Astrocyte (in vitro differentiated cells and primary cell): ENCODE data around the gene SCAMP5. TPM values are rescaled to one million over a fixed set of nuclear protein-coding genes. Genes with fewer than 3 reads are reported as not detected.

ENCODE experiments used
- DNase-seq: peaks from one replicate; pipeline ENCODE4 v3.0.0-alpha.2; 2010; ENCODE audit warnings: low read depth
- FAIRE-seq: peaks from 2 replicates; lab custom pipeline; 2011; peaks lifted over from hg19 to GRCh38; lab: Jason Lieb, UNC
- H2AFZ ChIP-seq: 2 replicates; pipeline ENCODE4 v1.6.0; 2012; ENCODE audit warnings: low read depth, low read length, inconsistent platforms
- H3K27ac ChIP-seq: 2 replicates; pipeline ENCODE4 v1.5.1; 2011; ENCODE audit warnings: low read depth, low read length, inconsistent platforms
- H3K27me3 ChIP-seq: 2 replicates; pipeline ENCODE4 v1.6.0; 2011; ENCODE audit warnings: low read length, inconsistent platforms; ENCODE audit not compliant: insufficient read depth
- H3K36me3 ChIP-seq: 2 replicates; pipeline ENCODE4 v1.5.1; 2011; ENCODE audit warnings: low read length, inconsistent platforms; ENCODE audit not compliant: insufficient read depth
- H3K4me1 ChIP-seq: 2 replicates; pipeline ENCODE4 v1.5.1; 2011; ENCODE audit warnings: low read length, inconsistent platforms; ENCODE audit not compliant: insufficient read depth
- H3K4me2 ChIP-seq: 2 replicates; pipeline ENCODE4 v1.6.0; 2012; ENCODE audit warnings: low read length, inconsistent platforms
- H3K4me3 ChIP-seq: 2 replicates; pipeline ENCODE4 v1.5.1; 2011; ENCODE audit warnings: low read depth, mild to moderate bottlenecking, low read length, inconsistent platforms; ENCODE audit not compliant: insufficient read depth
- H3K79me2 ChIP-seq: 2 replicates; pipeline ENCODE4 v1.6.0; 2012; ENCODE audit warnings: mild to moderate bottlenecking, low read length, inconsistent platforms; ENCODE audit not compliant: insufficient read depth
- H3K9ac ChIP-seq: 2 replicates; pipeline ENCODE4 v1.6.0; 2012; ENCODE audit warnings: mild to moderate bottlenecking, low read length, inconsistent platforms
- H3K9me3 ChIP-seq: 2 replicates; pipeline ENCODE4 v1.5.1; 2012; ENCODE audit warnings: low read depth, mild to moderate bottlenecking, low read length, inconsistent platforms; ENCODE audit not compliant: insufficient read depth
- H4K20me1 ChIP-seq: 2 replicates; pipeline ENCODE4 v1.6.0; 2012; ENCODE audit warnings: low read length, inconsistent platforms; ENCODE audit not compliant: insufficient read depth
- H3K27ac Mint-ChIP-seq: one replicate; pipeline ENCODE4 v1.8.0; 2021; ENCODE audit warnings: mild to moderate bottlenecking, mixed read lengths; ENCODE audit not compliant: unreplicated experiment
- H3K27me3 Mint-ChIP-seq: one replicate; pipeline ENCODE4 v1.8.0; 2021; ENCODE audit warnings: low read depth, mixed read lengths; ENCODE audit not compliant: unreplicated experiment
- H3K36me3 Mint-ChIP-seq: one replicate; pipeline ENCODE4 v1.8.0; 2021; ENCODE audit warnings: low read depth, mixed read lengths; ENCODE audit not compliant: unreplicated experiment
- H3K4me1 Mint-ChIP-seq: one replicate; pipeline ENCODE4 v1.8.0; 2021; ENCODE audit warnings: low read depth, mixed read lengths; ENCODE audit not compliant: unreplicated experiment
- H3K4me3 Mint-ChIP-seq: one replicate; pipeline ENCODE4 v1.8.0; 2021; ENCODE audit warnings: mild to moderate bottlenecking, moderate library complexity, mixed read lengths; ENCODE audit not compliant: unreplicated experiment
- H3K9me3 Mint-ChIP-seq: one replicate; pipeline ENCODE4 v1.8.0; 2021; ENCODE audit warnings: mild to moderate bottlenecking, mixed read lengths; ENCODE audit not compliant: unreplicated experiment
- CTCF ChIP-seq: IDR thresholded peaks from 2 replicates; pipeline ENCODE4 v1.5.1; 2011; ENCODE audit warnings: low read depth, mild to moderate bottlenecking, inconsistent platforms, low read length, moderate library complexity; ENCODE audit not compliant: insufficient read depth
- EZH2 ChIP-seq: IDR thresholded peaks from 2 replicates; pipeline ENCODE4 v1.6.1; 2012; ENCODE audit warnings: mild to moderate bottlenecking, low read length, inconsistent platforms; ENCODE audit not compliant: insufficient read depth
- total RNA-seq: library from RNA; stranded (reverse); gene quantifications from 2 replicates; pipeline ENCODE4 v1.2.1, GENCODE V29; 2021

The SCAMP5 gene
- total RNA-seq, 1 donor from 2014 or later: 18.7 TPM

GRCh38 chr15:74978077-74978476, 17.3 kb upstream of the SCAMP5 start:
- no peaks in the 10 kb centered on the region for H3K27me3 Mint-ChIP-seq
- no peaks in the 10 kb centered on the region for H3K36me3 Mint-ChIP-seq
- peak overlapping the region; percentile 4 for H3K27ac Mint-ChIP-seq
- Histone ChIP-seq H3K4me2 (no peak overlapping the region), H3K4me1 (peaks cover 13% of the 10 kb centered on the region), H4K20me1 (no peaks in the 10 kb centered on the region), H2AFZ (no peak overlapping the region), H3K27me3 (peaks cover 4% of the 10 kb centered on the region), H3K27ac (no peak overlapping the region), H3K36me3 (no peaks in the 10 kb centered on the region), H3K4me3 (no peak overlapping the region), H3K9ac (no peak overlapping the region), H3K9me3 (no peaks in the 10 kb centered on the region), H3K79me2 (no peaks in the 10 kb centered on the region)
- DNase-seq (no peak), FAIRE-seq (no peak)
- H3K4me1 Mint-ChIP-seq: peaks cover 15% of the 10 kb centered on the region
- H3K4me3 Mint-ChIP-seq: no peak overlapping the region
- no peaks in the 10 kb centered on the region for H3K9me3 Mint-ChIP-seq
- no peak for TF ChIP-seq CTCF
- TF ChIP-seq EZH2: no peak

GRCh38 chr15:74978503-74978902, 16.9 kb upstream of the SCAMP5 start:
- Histone ChIP-seq H3K4me2 (peak overlapping the region; percentile 30), H3K27me3 (peaks cover 4% of the 10 kb centered on the region), H3K27ac (no peak overlapping the region), H2AFZ (no peak overlapping the region), H3K36me3 (no peaks in the 10 kb centered on the region), H4K20me1 (no peaks in the 10 kb centered on the region), H3K79me2 (no peaks in the 10 kb centered on the region), H3K9me3 (no peaks in the 10 kb centered on the region), H3K9ac (no peak overlapping the region), H3K4me1 (peaks cover 13% of the 10 kb centered on the region), H3K4me3 (no peak overlapping the region)
- TF ChIP-seq EZH2 (no peak), CTCF (no peak)
- no peak overlapping the region for H3K27ac Mint-ChIP-seq
- no peak overlapping the region for H3K4me3 Mint-ChIP-seq
- no peaks in the 10 kb centered on the region for H3K36me3 Mint-ChIP-seq
- no peaks in the 10 kb centered on the region for H3K9me3 Mint-ChIP-seq
- H3K27me3 Mint-ChIP-seq: no peaks in the 10 kb centered on the region
- FAIRE-seq: no peak
- H3K4me1 Mint-ChIP-seq: peaks cover 15% of the 10 kb centered on the region
- no peak for DNase-seq

GRCh38 chr15:74982183-74982582, 13.2 kb upstream of the SCAMP5 start:
- Histone ChIP-seq H3K9ac (no peak overlapping the region), H3K4me2 (no peak overlapping the region), H3K9me3 (no peaks in the 10 kb centered on the region), H3K4me1 (peaks cover 16% of the 10 kb centered on the region), H2AFZ (no peak overlapping the region), H3K4me3 (no peak overlapping the region), H3K36me3 (no peaks in the 10 kb centered on the region), H4K20me1 (no peaks in the 10 kb centered on the region), H3K27ac (no peak overlapping the region), H3K79me2 (no peaks in the 10 kb centered on the region), H3K27me3 (peaks cover 11% of the 10 kb centered on the region)
- peaks cover 2% of the 10 kb centered on the region for H3K9me3 Mint-ChIP-seq
- no peak overlapping the region for H3K4me3 Mint-ChIP-seq
- no peak for FAIRE-seq
- peaks cover 9% of the 10 kb centered on the region for H3K27me3 Mint-ChIP-seq
- no peak for DNase-seq
- TF ChIP-seq CTCF: no peak
- no peak for TF ChIP-seq EZH2
- H3K4me1 Mint-ChIP-seq: peaks cover 21% of the 10 kb centered on the region
- H3K36me3 Mint-ChIP-seq: no peaks in the 10 kb centered on the region
- H3K27ac Mint-ChIP-seq: no peak overlapping the region
